GM21447 (cell line): Measurements from ENCODE around the gene BCL2.

Experiments
- ATAC-seq: cut with Tn5 transposase; IDR thresholded peaks from one replicate; pipeline ENCODE4 v1.9.1; 2021; ENCODE audit not compliant: unreplicated experiment

Gene BCL2

GRCh38 chr18:63161761-63162195 lies 157.8 kb downstream of the BCL2 start:
- peak; percentile 46 for ATAC-seq

- ATAC-seq = peak; percentile 18
Measured at GRCh38 chr18:63161032-63161760, 158.4 kb downstream of the BCL2 start.

- no peak for ATAC-seq
Measured at GRCh38 chr18:63160172-63160995, 159.2 kb downstream of the BCL2 start.

- no peak for ATAC-seq
Measured at GRCh38 chr18:63159590-63159989, 160.0 kb downstream of the BCL2 start.

- peak; percentile 9 for ATAC-seq
Measured at GRCh38 chr18:63158676-63159291, 160.8 kb downstream of the BCL2 start.

- ATAC-seq = no peak
Measured at GRCh38 chr18:63158012-63158631, 161.4 kb downstream of the BCL2 start.

- ATAC-seq = peak; percentile 17
Measured at GRCh38 chr18:63157293-63158011, 162.1 kb downstream of the BCL2 start.

GRCh38 chr18:63155910-63156773 lies 163.4 kb downstream of the BCL2 start:
- ATAC-seq = no peak

GRCh38 chr18:63155169-63155852 lies 164.3 kb downstream of the BCL2 start:
- ATAC-seq = peak; percentile 36

GRCh38 chr18:63154350-63155152 lies 165.0 kb downstream of the BCL2 start:
- no peak for ATAC-seq

GRCh38 chr18:63152791-63153190 lies 166.8 kb downstream of the BCL2 start:
- ATAC-seq = no peak

- no peak for ATAC-seq
Measured at GRCh38 chr18:63152096-63152495, 167.5 kb downstream of the BCL2 start.

GRCh38 chr18:63151539-63151938 lies 168.0 kb downstream of the BCL2 start:
- no peak for ATAC-seq

- ATAC-seq = no peak
Measured at GRCh38 chr18:63150942-63151421, 168.6 kb downstream of the BCL2 start.

- ATAC-seq = no peak
Measured at GRCh38 chr18:63150326-63150725, 169.2 kb downstream of the BCL2 start.

- no peak for ATAC-seq
Measured at GRCh38 chr18:63149302-63149587, 170.3 kb downstream of the BCL2 start.

- no peak for ATAC-seq
Measured at GRCh38 chr18:63148449-63149301, 170.9 kb downstream of the BCL2 start.
